HEK293T (cell line): ENCODE data around the gene TYK2.

Source experiments
- ARNT ChIP-seq: fragments of 450-650 bp; IDR thresholded peaks from 2 replicates; pipeline ENCODE4 v1.6.1; 2017; ENCODE audit warnings: mild to moderate bottlenecking
- BHLHE40 ChIP-seq: fragments of 450-650 bp; IDR thresholded peaks from 2 replicates; pipeline ENCODE4 v1.6.1; 2016; ENCODE audit warnings: mild to moderate bottlenecking, moderate library complexity, borderline replicate concordance
- ELF4 ChIP-seq: fragments of 450-650 bp; IDR thresholded peaks from 2 replicates; pipeline ENCODE4 v1.6.1; 2017; ENCODE audit warnings: antibody characterized with exemption
- FOXA1 ChIP-seq: fragments of 450-650 bp; IDR thresholded peaks from 2 replicates; pipeline ENCODE4 v1.6.1; 2016; ENCODE audit warnings: mild to moderate bottlenecking
- FOXK2 ChIP-seq: fragments of 450-650 bp; IDR thresholded peaks from 2 replicates; pipeline ENCODE4 v1.6.1; 2016; ENCODE audit warnings: mild to moderate bottlenecking
- FOXM1 ChIP-seq: fragments of 450-650 bp; IDR thresholded peaks from 2 replicates; pipeline ENCODE4 v1.6.1; 2017; ENCODE audit warnings: mild to moderate bottlenecking, borderline replicate concordance
- HDGF ChIP-seq: fragments of 450-650 bp; IDR thresholded peaks from 2 replicates; pipeline ENCODE4 v1.6.1; 2017; ENCODE audit warnings: antibody characterized with exemption, borderline replicate concordance
- LEF1 ChIP-seq: fragments of 450-650 bp; IDR thresholded peaks from 2 replicates; pipeline ENCODE4 v1.6.1; 2017; ENCODE audit warnings: mild to moderate bottlenecking, borderline replicate concordance
- NFRKB ChIP-seq: fragments of 450-650 bp; IDR thresholded peaks from 2 replicates; pipeline ENCODE4 v1.6.1; 2016; ENCODE audit warnings: mild to moderate bottlenecking, moderate library complexity
- SP1 ChIP-seq: fragments of 450-650 bp; IDR thresholded peaks from 2 replicates; pipeline ENCODE4 v1.6.1; 2017
- SUZ12 ChIP-seq: fragments of 450-650 bp; IDR thresholded peaks from 2 replicates; pipeline ENCODE4 v1.6.1; 2016; ENCODE audit warnings: mild to moderate bottlenecking
- TARDBP ChIP-seq: fragments of 450-650 bp; IDR thresholded peaks from 2 replicates; pipeline ENCODE4 v1.6.1; 2016
- ZNF384 ChIP-seq: fragments of 450-650 bp; IDR thresholded peaks from 2 replicates; pipeline ENCODE4 v1.6.1; 2016

DNA sequence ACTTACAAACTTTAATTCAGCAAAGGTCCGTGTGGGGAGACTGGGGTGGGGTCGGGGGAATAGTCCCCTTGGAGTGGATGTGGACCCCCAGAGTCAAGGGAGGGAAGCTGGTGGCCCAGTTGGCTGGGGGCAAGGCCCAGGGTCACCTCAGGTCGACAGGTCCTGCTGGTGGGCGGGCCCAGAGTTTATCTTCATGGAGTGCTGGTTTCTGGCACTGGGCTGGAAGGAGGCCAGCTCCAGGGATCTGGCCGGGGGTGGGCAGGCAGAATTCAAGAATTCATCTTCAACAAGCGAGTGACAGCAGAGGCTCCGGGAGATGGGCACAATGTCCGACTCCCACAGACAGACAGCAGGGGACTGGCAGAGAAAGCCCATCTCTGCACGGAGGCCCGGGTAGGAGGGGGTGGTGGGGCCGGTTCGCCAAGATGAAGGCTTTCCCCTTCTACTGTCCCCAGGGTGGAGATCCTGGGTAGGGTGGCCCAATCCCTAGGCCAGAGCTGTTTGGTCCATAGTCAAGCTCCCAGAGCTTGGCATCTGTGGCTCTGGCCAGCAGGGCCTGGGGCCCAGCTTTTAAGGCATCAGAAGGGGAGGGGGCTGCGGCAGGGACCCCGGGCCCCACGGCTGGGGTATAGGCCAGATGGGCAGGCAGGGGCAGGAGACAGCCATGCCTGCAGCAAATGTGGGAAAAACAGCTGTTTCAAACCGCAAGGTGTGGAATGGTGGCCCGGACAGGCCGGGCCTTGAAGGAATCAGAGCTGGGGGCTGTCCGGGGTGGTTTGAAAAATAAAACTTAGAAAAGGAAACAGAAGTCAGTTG lies 63.9 kb downstream of the TYK2 start:
- TF ChIP-seq BHLHE40, result no peak
- TF ChIP-seq HDGF, result no peak
- no peak for TF ChIP-seq FOXK2
- no peak for TF ChIP-seq ZNF384
- TF ChIP-seq FOXA1, result no peak
- no peak for TF ChIP-seq FOXM1
- TF ChIP-seq SP1, result no peak
- TF ChIP-seq TARDBP, result no peak
- no peak for TF ChIP-seq ARNT
- TF ChIP-seq LEF1, result no peak
- TF ChIP-seq ELF4, result no peak
- no peak for TF ChIP-seq SUZ12
- no peak for TF ChIP-seq NFRKB
